Activated CD8-positive, alpha-beta memory T cell treated with anti-CD3 and anti-CD28 coated beads, Interleukin-2, amount 50 U/mL, for 1 hour (primary cell): Measurements from ENCODE around the gene PPP1R3E.

Experiments
- DNase-seq: peaks from one replicate; pipeline ENCODE4 v3.0.0-alpha.2; 2020; ENCODE audit errors: extremely low read depth

Gene PPP1R3E

GRCh38 chr14:23248601-23249000 lies 54.1 kb downstream of the PPP1R3E start:
- no peak for DNase-seq
